B cell (primary cell): Measurements from ENCODE around the gene NCLN. TPM values are rescaled to one million over a fixed set of nuclear protein-coding genes. Genes with fewer than 3 reads are reported as not detected.
"Not testable (repeated sequence)": the region's sequence is repeated elsewhere in the genome, so short reads cannot be mapped to it uniquely, and the experiment has no call there.

Experiments used
- ATAC-seq: fragments of 200-7000 bp; cut with Tn5 transposase; one replicate; pipeline ENCODE4 v1.10.0; 2021; ENCODE audit warnings: low read depth, mild to moderate bottlenecking, moderate number of reproducible peaks, moderate library complexity
- CTCF ChIA-PET: fragments of 350-600 bp; sonication (Branson Sonifier 250); formaldehyde crosslinking; loops from one replicate; lab custom pipeline; 2021; ENCODE audit warnings: antibody characterized with exemption, inconsistent platforms; lab: Charles Lee
- POLR2A ChIA-PET: fragments of 350-600 bp; sonication (Branson Sonifier 250); formaldehyde crosslinking; loops from one replicate; lab custom pipeline; 2021; ENCODE audit warnings: antibody characterized with exemption; lab: Charles Lee
- DNase-seq: peaks from one replicate; pipeline ENCODE4 v3.0.0; 2013
- H2AFZ ChIP-seq: 2 replicates; pipeline ENCODE4 v1.6.1; 2012; ENCODE audit warnings: mild to moderate bottlenecking, low read depth, low read length; ENCODE audit not compliant: insufficient read depth, poor library complexity, severe bottlenecking
- H3K27ac ChIP-seq, 2 donors: 1 replicate in 1 of 2; 2 replicates in 1 of 2; pipeline ENCODE4 v1.5.1; 2012 to 2013; ENCODE audit warnings: low read length in 2 of 2, mild to moderate bottlenecking in 2 of 2, moderate library complexity in 1 of 2
- H3K27me3 ChIP-seq, 4 experiments: fragments of 200-600 bp in 1 of 4; sonication (generic) in 1 of 4; replicated peaks in 1 of 4; 1 replicate in 2 of 4; 2 replicates in 2 of 4; pipeline versions ENCODE4 v1.6.1 to v1.7.0; 2013 to 2016; ENCODE audit warnings: low read length in 3 of 4, mild to moderate bottlenecking in 2 of 4, mixed read lengths in 1 of 4, moderate library complexity in 1 of 4; ENCODE audit not compliant: insufficient read depth in 4 of 4, control insufficient read depth in 3 of 4; ENCODE audit errors: control extremely low read depth in 1 of 4
- H3K36me3 ChIP-seq, 2 experiments: replicated peaks in 1 of 2; 1 replicate in 1 of 2; 2 replicates in 1 of 2; pipeline versions ENCODE4 v1.6.1 to v1.7.1; 2013; ENCODE audit warnings: low read length in 1 of 2; ENCODE audit not compliant: insufficient read depth in 2 of 2, control insufficient read depth in 1 of 2; ENCODE audit errors: control extremely low read depth in 1 of 2, extremely low read depth in 1 of 2
- H3K4me1 ChIP-seq, 2 donors: fragments of 200-600 bp in 1 of 2; sonication (generic) in 1 of 2; 1 replicate in 1 of 2; 2 replicates in 1 of 2; pipeline versions ENCODE4 v1.5.1 to v1.6.1; 2013 to 2017; ENCODE audit warnings: low read length in 2 of 2; ENCODE audit not compliant: control insufficient read depth in 2 of 2, insufficient read depth in 2 of 2
- H3K4me2 ChIP-seq: replicated peaks from 2 replicates; pipeline ENCODE3; 2012; ENCODE audit warnings: mild to moderate bottlenecking, low read depth, low read length; ENCODE audit not compliant: poor library complexity, severe bottlenecking
- H3K4me3 ChIP-seq, 5 experiments: fragments of 200-600 bp in 1 of 5; sonication (generic) in 1 of 5; 1 replicate in 3 of 5; 2 replicates in 2 of 5; pipeline versions ENCODE4 v1.5.1 to v1.7.0; 2011 to 2016; ENCODE audit warnings: low read length in 4 of 5, mild to moderate bottlenecking in 4 of 5, low read depth in 2 of 5, control low read depth in 1 of 5, moderate library complexity in 1 of 5; ENCODE audit not compliant: insufficient read depth in 1 of 5; ENCODE audit errors: control extremely low read depth in 1 of 5, extremely low read depth in 1 of 5
- H3K79me2 ChIP-seq: fragments of 200-600 bp; sonication (generic); one replicate; pipeline ENCODE4 v1.6.0; 2016; ENCODE audit warnings: low read length; ENCODE audit not compliant: control insufficient read depth, insufficient read depth
- H3K9ac ChIP-seq: fragments of 200-600 bp; sonication (generic); 2 replicates; pipeline ENCODE4 v1.6.1; 2017; ENCODE audit warnings: mild to moderate bottlenecking, low read length, moderate library complexity
- H3K9me3 ChIP-seq, 3 donors: one replicate each; pipeline versions ENCODE4 v1.6.1 to v1.7.1; 2013; ENCODE audit warnings: low read length in 2 of 3; ENCODE audit not compliant: control insufficient read depth in 2 of 3, insufficient read depth in 1 of 3; ENCODE audit errors: control extremely low read depth in 1 of 3
- H4K20me1 ChIP-seq: 2 replicates; pipeline ENCODE4 v1.6.0; 2012; ENCODE audit warnings: mild to moderate bottlenecking, low read length; ENCODE audit not compliant: insufficient read depth, control insufficient read depth, poor library complexity, severe bottlenecking
- H3K27ac Mint-ChIP-seq: one replicate; pipeline ENCODE4 v1.8.0; 2021; ENCODE audit warnings: mixed read lengths
- H3K27me3 Mint-ChIP-seq: one replicate; pipeline ENCODE4 v1.8.0; 2021; ENCODE audit warnings: mixed read lengths
- H3K4me1 Mint-ChIP-seq: one replicate; pipeline ENCODE4 v1.8.0; 2021; ENCODE audit warnings: mixed read lengths
- H3K4me3 Mint-ChIP-seq: one replicate; pipeline ENCODE4 v1.8.0; 2021; ENCODE audit warnings: mixed read lengths
- H3K9me3 Mint-ChIP-seq: one replicate; pipeline ENCODE4 v1.8.0; 2022; ENCODE audit warnings: mixed read lengths; ENCODE audit not compliant: insufficient read depth
- EZH2 ChIP-seq: IDR thresholded peaks from 2 replicates; pipeline ENCODE4 v1.6.1; 2012; ENCODE audit warnings: borderline replicate concordance, low read depth, mild to moderate bottlenecking, moderate library complexity, low read length; ENCODE audit not compliant: insufficient read depth, poor library complexity, severe bottlenecking
- WGBS: methylation state at CpG from one replicate; pipeline ENCODE4 v1.1.5; 2013; ENCODE audit warnings: missing lambda C conversion rate; ENCODE audit not compliant: insufficient coverage; 5-methylcytosine and 5-hydroxymethylcytosine counted together
- intact Hi-C: fragments of 100-400 bp; cut with micrococcal nuclease; formaldehyde crosslinking; loops from one replicate; pipeline ENCODE4 v1.10.0; 2022
- polyA plus RNA-seq: library from polyadenylated mRNA; depleted of rRNA; stranded (reverse); fragments of >200 nt; gene quantifications from 2 replicates; pipeline ENCODE4 v1.2.3, GENCODE V29; 2012
- total RNA-seq, 2 donors: library from RNA; stranded (reverse); fragments of 120-200 nt in 1 of 2; gene quantifications; 1 replicate in 1 of 2; 2 replicates in 1 of 2; pipeline versions ENCODE4 v1.2.3 to v1.2.4, GENCODE V29; 2013 to 2022
- TF ChIP-seq, protein P1 (sequence below): fragments of 200-600 bp; IDR thresholded peaks from one replicate; pipeline ENCODE4 v1.8.0; 2022; ENCODE audit warnings: antibody characterized with exemption, mild to moderate bottlenecking

NCLN gene
- total and polyA plus RNA-seq, 2 donors (not counting 1 experiment from before 2014, with no cell fraction given), result 55.0 to 82.0 TPM

- Mint-ChIP-seq H3K4me3 (no peak overlapping the region), H3K9me3 (no peaks in the 10 kb centered on the region), H3K27ac (no peak overlapping the region), H3K4me1 (no peaks in the 10 kb centered on the region), H3K27me3 (peaks cover 22% of the 10 kb centered on the region)
- no peak overlapping the region for H3K9ac ChIP-seq
- intact Hi-C loops, result no loop called here
- no peaks in the 10 kb centered on the region for H3K36me3 ChIP-seq
- H3K4me1 ChIP-seq, result no peaks in the 10 kb centered on the region
- CTCF ChIA-PET, result no interaction called here
- H3K27me3 ChIP-seq, result peaks cover 0 to 16% (median 6%) of the 10 kb centered on the region in 4 experiments
- no peak overlapping the region for H3K4me2 ChIP-seq
- no peak overlapping the region for H3K27ac ChIP-seq
- no peak overlapping the region for H2AFZ ChIP-seq
- no peak for TF ChIP-seq EZH2
- TF ChIP-seq, protein P1, sequence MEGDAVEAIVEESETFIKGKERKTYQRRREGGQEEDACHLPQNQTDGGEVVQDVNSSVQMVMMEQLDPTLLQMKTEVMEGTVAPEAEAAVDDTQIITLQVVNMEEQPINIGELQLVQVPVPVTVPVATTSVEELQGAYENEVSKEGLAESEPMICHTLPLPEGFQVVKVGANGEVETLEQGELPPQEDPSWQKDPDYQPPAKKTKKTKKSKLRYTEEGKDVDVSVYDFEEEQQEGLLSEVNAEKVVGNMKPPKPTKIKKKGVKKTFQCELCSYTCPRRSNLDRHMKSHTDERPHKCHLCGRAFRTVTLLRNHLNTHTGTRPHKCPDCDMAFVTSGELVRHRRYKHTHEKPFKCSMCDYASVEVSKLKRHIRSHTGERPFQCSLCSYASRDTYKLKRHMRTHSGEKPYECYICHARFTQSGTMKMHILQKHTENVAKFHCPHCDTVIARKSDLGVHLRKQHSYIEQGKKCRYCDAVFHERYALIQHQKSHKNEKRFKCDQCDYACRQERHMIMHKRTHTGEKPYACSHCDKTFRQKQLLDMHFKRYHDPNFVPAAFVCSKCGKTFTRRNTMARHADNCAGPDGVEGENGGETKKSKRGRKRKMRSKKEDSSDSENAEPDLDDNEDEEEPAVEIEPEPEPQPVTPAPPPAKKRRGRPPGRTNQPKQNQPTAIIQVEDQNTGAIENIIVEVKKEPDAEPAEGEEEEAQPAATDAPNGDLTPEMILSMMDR, result no peak
- no peak overlapping the region for H3K4me3 ChIP-seq
- no peaks in the 10 kb centered on the region for H3K79me2 ChIP-seq
- 64% methylated on average over 9 of the region's 9 CpGs for WGBS
- no peaks in the 10 kb centered on the region for H4K20me1 ChIP-seq
- ATAC-seq (no peak), DNase-seq (no peak)
- POLR2A ChIA-PET, result no interaction called here
- peaks cover 0 to 15% (median 0%) of the 10 kb centered on the region in 3 donors for H3K9me3 ChIP-seq
Measured at GRCh38 chr19:3234800-3235199, 49.1 kb downstream of the NCLN start.

DNA sequence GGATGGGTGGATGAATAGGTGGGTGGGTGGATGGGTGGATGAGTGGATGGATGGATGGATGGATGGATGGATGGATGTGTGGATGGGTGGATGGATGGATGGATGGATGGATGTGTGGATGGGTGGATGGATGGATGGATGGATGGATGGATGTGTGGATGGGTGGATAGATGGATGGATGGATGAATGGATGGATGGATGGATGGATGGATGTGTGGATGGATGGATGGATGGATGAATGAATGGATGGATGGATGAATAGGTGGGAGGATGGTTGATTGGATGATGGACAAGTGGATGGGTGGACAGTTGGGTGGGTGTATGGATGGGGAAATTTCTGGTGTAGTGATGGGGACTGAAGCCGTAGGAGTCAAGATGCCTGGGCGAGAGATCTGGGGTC, 49.9 kb downstream of the NCLN start:
- H3K9me3 Mint-ChIP-seq, intact Hi-C loops, POLR2A ChIA-PET, H3K27ac Mint-ChIP-seq, DNase-seq, H3K4me1 Mint-ChIP-seq, H3K27ac ChIP-seq, H3K9ac ChIP-seq, H3K4me3 ChIP-seq, H2AFZ ChIP-seq, CTCF ChIA-PET, H3K4me2 ChIP-seq, H3K36me3 ChIP-seq, ATAC-seq, H3K4me1 ChIP-seq, H3K79me2 ChIP-seq, H3K27me3 ChIP-seq, H3K4me3 Mint-ChIP-seq, H4K20me1 ChIP-seq: not testable (repeated sequence)
- WGBS, result 85% methylated on average over 2 of the region's 2 CpGs
- H3K27me3 Mint-ChIP-seq, result peaks cover 22% of the 10 kb centered on the region
- H3K9me3 ChIP-seq, result peaks cover 0 to 12% (median 0%) of the 10 kb centered on the region in 3 donors
